GM12865 (cell line): ENCODE data around the gene TASP1.

Source experiments
- DNase-seq: peaks from one replicate; pipeline ENCODE4 v3.0.0; 2010; ENCODE audit warnings: low read depth
- H3K4me3 ChIP-seq: 2 replicates; pipeline ENCODE4 v1.5.1; 2011; ENCODE audit warnings: mild to moderate bottlenecking, low read depth, low read length, control low read depth
- CTCF ChIP-seq: IDR thresholded peaks from 2 replicates; pipeline ENCODE4 v1.5.1; 2011; ENCODE audit warnings: low read length, control low read depth, low read depth, inconsistent platforms; ENCODE audit not compliant: insufficient read depth; ENCODE audit errors: missing control alignments

TASP1 gene

GRCh38 chr20:13419477-13419876 is 219.3 kb downstream of the TASP1 start:
- no peak for DNase-seq
- TF ChIP-seq CTCF: no peak
- no peak overlapping the region for H3K4me3 ChIP-seq

GRCh38 chr20:13418263-13419229 is 220.2 kb downstream of the TASP1 start:
- no peak for DNase-seq
- no peak overlapping the region for H3K4me3 ChIP-seq
- no peak for TF ChIP-seq CTCF

GRCh38 chr20:13416531-13416930 is 222.2 kb downstream of the TASP1 start:
- no peak for TF ChIP-seq CTCF

DNA sequence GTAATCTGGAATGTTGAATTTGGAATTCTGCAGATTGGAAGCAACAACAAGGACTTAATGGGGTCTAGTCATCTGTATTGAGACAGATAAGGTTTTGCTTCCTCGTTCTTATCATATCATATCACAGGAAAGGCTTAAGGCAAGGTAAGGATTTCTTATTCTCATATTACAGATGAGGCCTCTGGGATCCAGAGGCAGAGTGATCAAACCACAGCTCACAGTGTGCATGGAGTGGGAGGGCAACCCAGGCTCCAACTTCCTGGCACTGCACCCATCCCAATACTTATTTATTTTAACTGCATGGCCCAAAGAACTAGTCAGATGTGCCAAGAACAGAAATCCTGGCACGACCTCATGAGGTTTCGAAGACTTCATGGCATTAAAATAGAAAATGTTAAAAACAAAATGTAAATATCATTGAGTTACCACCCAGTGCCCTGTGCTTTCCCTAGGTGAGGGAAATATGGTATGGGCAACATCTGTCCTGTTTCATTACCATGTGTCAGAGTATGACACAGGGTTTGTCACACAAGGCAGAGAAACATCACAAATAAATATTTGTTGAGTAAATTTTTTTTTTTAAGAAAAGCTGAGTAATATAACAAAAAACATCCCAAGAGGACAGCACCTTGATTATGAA is 225.8 kb downstream of the TASP1 start:
- DNase-seq: no peak
- no peak for TF ChIP-seq CTCF
- H3K4me3 ChIP-seq: no peak overlapping the region

More at GRCh38 chr20:13416531-13416930, 222.2 kb downstream of the TASP1 start:
- no peak for DNase-seq
- H3K4me3 ChIP-seq: no peak overlapping the region

DNA sequence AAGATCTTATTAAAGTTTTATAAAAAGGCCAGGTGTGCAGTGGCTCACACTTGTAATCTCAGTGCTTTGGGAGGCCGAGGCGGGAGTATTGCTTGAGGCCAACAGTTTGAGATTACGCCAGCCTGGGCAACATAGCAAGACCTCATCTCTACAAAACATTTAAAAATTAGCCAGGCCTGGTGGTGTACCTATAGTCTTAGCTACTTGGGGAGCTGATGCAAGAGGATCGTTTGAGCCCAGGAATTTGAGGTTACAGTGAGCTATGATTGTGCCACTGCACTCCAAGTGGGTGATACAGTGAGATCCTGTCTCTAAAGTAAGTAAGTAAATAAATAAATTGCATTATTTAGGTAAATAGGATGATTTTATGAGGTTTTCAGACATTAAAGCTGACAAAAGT is 234.4 kb downstream of the TASP1 start:
- no peak overlapping the region for H3K4me3 ChIP-seq
- TF ChIP-seq CTCF: no peak
- no peak for DNase-seq

DNA sequence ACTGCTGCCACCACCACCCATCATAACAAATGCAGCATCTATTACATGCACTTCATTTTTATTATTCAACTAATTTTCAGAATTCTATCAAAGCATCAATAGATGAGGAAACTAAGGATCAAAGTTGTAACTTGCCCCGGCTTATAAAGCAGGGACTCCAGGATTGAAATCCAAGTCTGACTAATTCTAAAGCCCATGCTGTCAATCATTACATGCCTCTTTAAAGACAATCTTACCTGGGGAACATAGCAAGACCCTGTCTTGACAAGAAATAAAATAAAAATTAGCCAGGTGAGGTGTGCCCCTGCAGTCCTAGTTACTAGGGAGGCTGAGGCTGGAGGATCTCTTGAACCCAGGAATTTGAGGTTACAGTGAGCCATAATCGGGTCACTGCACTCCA is 235.3 kb downstream of the TASP1 start:
- DNase-seq: no peak
- no peak for TF ChIP-seq CTCF
- H3K4me3 ChIP-seq: no peak overlapping the region
